ENCODE data around the gene USH1C. TPM values are rescaled to one million over a fixed set of nuclear protein-coding genes. Genes with fewer than 3 reads are reported as not detected.

The USH1C gene
- total RNA-seq, 1 donor from 2014 or later, result not detected

DNA sequence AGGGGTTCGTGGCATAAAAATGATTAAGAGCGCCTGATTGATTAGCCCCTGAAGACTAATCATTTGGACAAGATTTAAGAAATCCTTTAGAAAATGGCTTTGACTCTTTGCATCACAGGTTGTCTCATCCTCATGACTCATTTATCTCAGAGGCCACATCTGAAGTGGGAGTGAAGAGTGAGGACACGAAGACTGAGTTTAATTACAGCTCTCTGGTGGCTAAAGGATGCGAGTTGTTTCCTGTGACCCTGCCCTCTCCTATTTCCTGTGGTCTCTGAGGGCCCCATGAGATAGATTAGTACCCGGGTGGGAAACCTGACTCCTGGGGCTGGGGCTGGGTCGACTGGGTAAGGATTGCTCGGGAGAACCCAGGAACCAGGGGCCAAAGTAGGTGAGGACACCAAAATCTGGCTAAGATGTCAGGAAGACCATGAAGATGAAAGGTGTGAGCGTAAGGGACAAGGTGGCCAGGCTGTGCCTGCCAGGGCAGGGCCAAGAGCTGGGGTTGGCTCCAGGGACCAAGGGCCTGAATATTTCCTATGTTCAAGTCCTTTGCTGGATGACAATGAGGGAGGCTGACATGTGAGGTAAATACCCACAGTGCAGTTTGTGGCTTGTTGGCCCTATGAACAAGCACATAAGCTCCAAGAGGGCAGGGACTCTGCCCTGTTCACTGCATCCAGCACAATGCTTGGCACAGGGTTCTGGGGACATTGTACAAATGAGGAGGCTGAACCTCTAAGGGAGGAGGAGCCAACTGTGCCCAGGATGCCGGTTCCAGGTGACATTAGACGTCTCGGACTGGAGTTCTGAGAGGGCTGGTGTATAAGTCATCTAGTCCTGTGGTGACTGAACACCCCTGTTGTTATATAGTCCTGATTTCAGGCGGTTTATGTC is 6.5 kb upstream of the USH1C start:
- Histone ChIP-seq H3K36me3 (no peaks in the 10 kb centered on the region), H3K9me3 (no peaks in the 10 kb centered on the region), H3K27me3 (no peaks in the 10 kb centered on the region), H3K4me3 (no peak overlapping the region), H3K27ac (no peak overlapping the region), H3K4me1 (no peaks in the 10 kb centered on the region)
- TF ChIP-seq, protein P1, sequence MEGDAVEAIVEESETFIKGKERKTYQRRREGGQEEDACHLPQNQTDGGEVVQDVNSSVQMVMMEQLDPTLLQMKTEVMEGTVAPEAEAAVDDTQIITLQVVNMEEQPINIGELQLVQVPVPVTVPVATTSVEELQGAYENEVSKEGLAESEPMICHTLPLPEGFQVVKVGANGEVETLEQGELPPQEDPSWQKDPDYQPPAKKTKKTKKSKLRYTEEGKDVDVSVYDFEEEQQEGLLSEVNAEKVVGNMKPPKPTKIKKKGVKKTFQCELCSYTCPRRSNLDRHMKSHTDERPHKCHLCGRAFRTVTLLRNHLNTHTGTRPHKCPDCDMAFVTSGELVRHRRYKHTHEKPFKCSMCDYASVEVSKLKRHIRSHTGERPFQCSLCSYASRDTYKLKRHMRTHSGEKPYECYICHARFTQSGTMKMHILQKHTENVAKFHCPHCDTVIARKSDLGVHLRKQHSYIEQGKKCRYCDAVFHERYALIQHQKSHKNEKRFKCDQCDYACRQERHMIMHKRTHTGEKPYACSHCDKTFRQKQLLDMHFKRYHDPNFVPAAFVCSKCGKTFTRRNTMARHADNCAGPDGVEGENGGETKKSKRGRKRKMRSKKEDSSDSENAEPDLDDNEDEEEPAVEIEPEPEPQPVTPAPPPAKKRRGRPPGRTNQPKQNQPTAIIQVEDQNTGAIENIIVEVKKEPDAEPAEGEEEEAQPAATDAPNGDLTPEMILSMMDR (IDR thresholded peaks at IDR 0.05), result no peak
- no peak for DNase-seq (ENCODE audit: low spot score in 2 of 2)
- intact Hi-C loops (cut with DNase I), result no loop called here

DNA sequence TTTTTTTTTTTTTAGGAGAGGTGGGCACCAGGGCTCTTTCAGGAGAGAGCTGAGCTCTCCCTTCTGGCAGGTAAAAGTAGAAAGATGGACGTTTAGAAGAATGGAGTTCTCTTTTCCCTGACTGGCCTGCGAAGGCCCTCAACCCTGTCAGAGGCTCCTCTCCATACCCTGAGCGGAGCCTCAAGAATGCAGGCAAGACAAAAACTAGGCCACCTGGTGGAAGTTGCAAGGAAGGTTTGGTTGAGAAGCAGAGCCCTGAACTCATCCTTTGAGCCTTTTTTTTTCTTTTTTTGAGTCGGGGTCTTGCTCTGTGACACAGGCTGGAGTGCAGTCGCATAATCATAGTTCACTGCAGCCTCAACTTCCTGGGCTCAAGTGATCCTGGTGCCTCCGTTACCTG is 4.2 kb upstream of the USH1C start:
- H3K4me1 ChIP-seq, result no peaks in the 10 kb centered on the region
- intact Hi-C loops (cut with DNase I), result no loop called here
- no peaks in the 10 kb centered on the region for H3K36me3 ChIP-seq
- DNase-seq (ENCODE audit: low spot score in 2 of 2), result peak in 1 of 2 donors; percentile 41
- H3K27me3 ChIP-seq, result no peaks in the 10 kb centered on the region
- H3K9me3 ChIP-seq, result no peaks in the 10 kb centered on the region
- TF ChIP-seq, protein P1 (IDR thresholded peaks at IDR 0.05), result no peak
- no peak overlapping the region for H3K27ac ChIP-seq
- no peak overlapping the region for H3K4me3 ChIP-seq

DNA sequence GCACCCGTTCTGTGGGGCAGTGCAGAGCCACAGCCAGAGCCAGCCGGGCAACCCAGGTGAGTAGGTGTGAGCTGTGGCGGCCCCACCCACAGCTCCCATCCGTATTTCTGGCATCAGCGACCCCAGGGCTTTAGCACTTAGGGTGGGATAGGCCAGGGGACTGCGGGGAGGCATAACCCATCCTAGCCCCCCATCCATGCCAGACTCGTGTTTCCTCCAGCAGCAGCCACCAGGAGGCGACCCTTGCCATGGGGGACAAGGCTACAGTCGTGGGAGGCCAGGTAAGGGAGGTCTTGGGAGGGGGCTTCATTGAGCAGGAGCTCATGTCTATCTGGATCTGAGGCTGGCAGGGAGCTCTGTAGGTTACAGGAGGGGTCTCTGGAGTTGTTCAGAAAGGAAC is 3.7 kb upstream of the USH1C start:
- intact Hi-C loops (cut with DNase I), result no loop called here
- no peaks in the 10 kb centered on the region for H3K36me3 ChIP-seq
- DNase-seq (ENCODE audit: low spot score in 2 of 2), result peak in 1 of 2 donors; percentile 24
- no peaks in the 10 kb centered on the region for H3K4me1 ChIP-seq
- no peaks in the 10 kb centered on the region for H3K9me3 ChIP-seq
- no peak overlapping the region for H3K27ac ChIP-seq
- TF ChIP-seq, protein P1 (IDR thresholded peaks at IDR 0.05), result no peak
- no peak overlapping the region for H3K4me3 ChIP-seq
- no peaks in the 10 kb centered on the region for H3K27me3 ChIP-seq

DNA sequence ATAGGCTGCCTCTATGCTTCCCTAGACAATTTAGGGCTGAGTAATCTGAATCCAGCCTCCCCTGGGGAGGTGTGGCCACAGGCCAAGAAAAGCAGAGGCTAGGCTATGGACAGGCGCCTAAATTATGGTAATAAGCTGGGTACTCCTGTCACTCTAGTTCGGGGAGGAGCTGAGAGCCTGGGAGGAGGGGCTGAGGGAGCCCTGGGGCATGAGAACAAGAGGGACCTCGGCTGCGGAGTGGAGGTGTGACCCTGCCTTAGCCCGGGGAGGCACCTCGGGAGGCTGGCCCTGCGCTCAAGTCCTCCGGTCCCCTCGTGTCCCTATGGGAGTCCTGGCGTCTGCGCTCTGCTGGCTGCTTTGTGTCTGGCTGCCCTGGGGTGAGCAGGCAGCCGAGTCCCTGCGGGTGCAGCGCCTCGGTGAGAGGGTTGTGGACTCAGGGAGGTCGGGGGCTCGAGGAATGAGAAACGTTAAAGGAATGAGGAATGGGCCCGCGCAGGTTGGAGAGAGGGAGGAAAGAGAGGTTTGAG is 2.9 kb upstream of the USH1C start, which contains the start of gene OTOG:
Gene OTOG (plus strand): TSS at position 209 of the 527 bp plus-strand sequence. CDS start 114 bp downstream, at position 323.
- intact Hi-C loops (cut with DNase I), result no loop called here
- no peak within 1 kb of the TSS for H3K4me3 ChIP-seq
- H3K27ac ChIP-seq, result no peak within 1 kb of the TSS
- H3K36me3 ChIP-seq, result no peaks in the 10 kb centered on the region
- H3K27me3 ChIP-seq, result no peaks in the 10 kb centered on the region
- peak in 1 of 2 donors; percentile 52 for DNase-seq (ENCODE audit: low spot score in 2 of 2)
- no peaks in the 10 kb centered on the region for H3K9me3 ChIP-seq
- TF ChIP-seq, protein P1 (IDR thresholded peaks at IDR 0.05), result no peak
- H3K4me1 ChIP-seq, result no peaks in the 10 kb centered on the region

DNA sequence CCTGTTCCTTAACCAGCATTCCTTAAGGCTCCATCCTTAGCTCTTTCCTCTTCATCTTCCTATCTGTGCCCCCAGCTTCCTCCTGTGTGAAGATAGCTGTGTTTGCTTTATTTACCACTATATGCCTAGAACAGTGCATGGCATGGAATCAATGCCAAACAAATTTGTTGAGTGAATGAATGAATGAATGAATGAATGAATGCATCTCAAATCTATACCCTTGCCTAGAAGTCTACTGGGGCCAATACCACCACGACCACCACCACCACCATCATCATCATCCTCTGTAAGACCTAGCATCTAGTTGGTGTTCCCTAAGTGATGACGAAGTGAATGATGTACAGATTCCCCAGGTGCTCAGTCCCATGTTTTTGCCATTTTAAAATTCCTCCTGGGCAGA is 2.0 kb upstream of the USH1C start:
- Histone ChIP-seq H3K9me3 (no peaks in the 10 kb centered on the region), H3K4me3 (no peak overlapping the region), H3K36me3 (no peaks in the 10 kb centered on the region), H3K27ac (no peak overlapping the region), H3K27me3 (no peaks in the 10 kb centered on the region), H3K4me1 (no peaks in the 10 kb centered on the region)
- DNase-seq (ENCODE audit: low spot score in 2 of 2), result no peak
- TF ChIP-seq, protein P1 (IDR thresholded peaks at IDR 0.05), result no peak
- intact Hi-C loops (cut with DNase I), result no loop called here
